ENCODE results near the gene UBD. TPM values are rescaled to one million over a fixed set of nuclear protein-coding genes. Genes with fewer than 3 reads are reported as not detected.

The UBD gene
- total RNA-seq, 1 donor from 2014 or later: 4.3 TPM

- no peak for TF ChIP-seq CTCF (conservative IDR thresholded peaks at IDR 0.05; ENCODE audit: low read depth, low read length)
- H3K4me3 ChIP-seq (ENCODE audit: low read depth, low read length): no peak overlapping the region
- no peak for DNase-seq (ENCODE audit: low read depth)
Observed at GRCh38 chr6:29524444-29525310, 34.9 kb downstream of the UBD start.

GRCh38 chr6:29524044-29524443 lies 35.5 kb downstream of the UBD start:
- TF ChIP-seq CTCF (conservative IDR thresholded peaks at IDR 0.05; ENCODE audit: low read depth, low read length): no peak
- no peak for DNase-seq (ENCODE audit: low read depth)

GRCh38 chr6:29522227-29522626 lies 37.3 kb downstream of the UBD start:
- TF ChIP-seq CTCF (conservative IDR thresholded peaks at IDR 0.05; ENCODE audit: low read depth, low read length): no peak
- no peak overlapping the region for H3K4me3 ChIP-seq (ENCODE audit: low read depth, low read length)
- no peak for DNase-seq (ENCODE audit: low read depth)

More at GRCh38 chr6:29524044-29524443, 35.5 kb downstream of the UBD start:
- H3K4me3 ChIP-seq (ENCODE audit: low read depth, low read length): no peak overlapping the region

- no peak for DNase-seq (ENCODE audit: low read depth)
- no peak for TF ChIP-seq CTCF (conservative IDR thresholded peaks at IDR 0.05; ENCODE audit: low read depth, low read length)
- no peak overlapping the region for H3K4me3 ChIP-seq (ENCODE audit: low read depth, low read length)
Observed at GRCh38 chr6:29521006-29521680, 38.4 kb downstream of the UBD start.

GRCh38 chr6:29520232-29520631 lies 39.3 kb downstream of the UBD start:
- DNase-seq (ENCODE audit: low read depth): no peak
- TF ChIP-seq CTCF (conservative IDR thresholded peaks at IDR 0.05; ENCODE audit: low read depth, low read length): no peak
- H3K4me3 ChIP-seq (ENCODE audit: low read depth, low read length): no peak overlapping the region

GRCh38 chr6:29519291-29520010 lies 40.1 kb downstream of the UBD start:
- DNase-seq (ENCODE audit: low read depth): no peak
- H3K4me3 ChIP-seq (ENCODE audit: low read depth, low read length): no peak overlapping the region
- TF ChIP-seq CTCF (conservative IDR thresholded peaks at IDR 0.05; ENCODE audit: low read depth, low read length): no peak
